Measurements from ENCODE around the gene GPBAR1. TPM values are rescaled to one million over a fixed set of nuclear protein-coding genes. Genes with fewer than 3 reads are reported as not detected.

GPBAR1 gene
- total and polyA plus RNA-seq, 2 experiments from 2014 or later, result 0.44 TPM; not detected in 1

DNA sequence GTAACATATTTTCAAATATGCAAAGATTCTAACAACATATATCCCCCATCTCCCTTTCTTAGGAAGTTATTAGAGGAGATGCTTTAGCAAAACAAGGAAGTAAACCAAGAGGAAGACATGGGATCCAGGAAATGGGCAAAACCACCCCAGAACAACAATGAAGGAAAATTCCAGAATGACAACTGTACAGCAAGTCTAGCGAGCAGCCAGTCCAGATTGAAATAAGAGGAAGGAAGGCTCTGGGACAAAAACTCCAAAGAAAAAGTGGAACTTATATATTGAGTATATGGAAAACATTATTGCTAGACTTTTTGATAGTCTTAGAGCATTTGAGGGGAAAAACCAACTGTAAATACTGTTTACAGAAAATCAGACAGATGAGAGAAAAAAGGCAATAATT, 46.7 kb upstream of the GPBAR1 start:
- Histone ChIP-seq H3K79me2 (replicated peaks; ENCODE audit: insufficient read depth) (peaks cover 19% of the 10 kb centered on the region), H3K27me3 (ENCODE audit: insufficient read depth) (no peaks in the 10 kb centered on the region), H3K36me3 (ENCODE audit: insufficient read depth) (no peaks in the 10 kb centered on the region), H3K9me2 (ENCODE audit: insufficient read depth) (peaks cover 6% of the 10 kb centered on the region; the same call in 1 of the 2 replicates), H4K20me1 (replicated peaks; ENCODE audit: insufficient read depth) (peaks cover 7% of the 10 kb centered on the region; the same call in 1 of the 2 replicates), H2AFZ (no peak overlapping the region), H3K4me2 (no peak overlapping the region), H3K4me1 (ENCODE audit: insufficient read depth) (peaks cover 20% of the 10 kb centered on the region), H3K27ac (ENCODE audit: low read depth) (no peak overlapping the region), H3F3A (replicated peaks; ENCODE audit: low read depth) (0 out of 2 replicates have a peak, but pooled peaks cover 3% of the 10 kb centered on the region), H3K4me3 (no peak overlapping the region)
- peaks cover 21% of the 10 kb centered on the region for H3K4me1 Mint-ChIP-seq
- H3K36me3 Mint-ChIP-seq (ENCODE audit: low read depth), result peaks cover 7% of the 10 kb centered on the region; the same call in 1 of the 3 replicates
- no peak overlapping the region for H3K4me3 Mint-ChIP-seq
- H3K27me3 Mint-ChIP-seq (ENCODE audit: insufficient read depth, low read depth, poor library complexity), result peaks cover 18% of the 10 kb centered on the region
- H3K9me3 Mint-ChIP-seq, result peaks cover 3% of the 10 kb centered on the region; the same call in 2 of the 3 replicates
- DNase-seq (ENCODE audit: low spot score) (no peak), ATAC-seq (no peak)
- no peak for TF ChIP-seq NANOG (IDR thresholded peaks at IDR 0.05; ENCODE audit: borderline replicate concordance)
- TF ChIP-seq, protein P1, sequence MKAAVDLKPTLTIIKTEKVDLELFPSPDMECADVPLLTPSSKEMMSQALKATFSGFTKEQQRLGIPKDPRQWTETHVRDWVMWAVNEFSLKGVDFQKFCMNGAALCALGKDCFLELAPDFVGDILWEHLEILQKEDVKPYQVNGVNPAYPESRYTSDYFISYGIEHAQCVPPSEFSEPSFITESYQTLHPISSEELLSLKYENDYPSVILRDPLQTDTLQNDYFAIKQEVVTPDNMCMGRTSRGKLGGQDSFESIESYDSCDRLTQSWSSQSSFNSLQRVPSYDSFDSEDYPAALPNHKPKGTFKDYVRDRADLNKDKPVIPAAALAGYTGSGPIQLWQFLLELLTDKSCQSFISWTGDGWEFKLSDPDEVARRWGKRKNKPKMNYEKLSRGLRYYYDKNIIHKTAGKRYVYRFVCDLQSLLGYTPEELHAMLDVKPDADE (IDR thresholded peaks at IDR 0.05), result no peak
- TF ChIP-seq, protein P2, sequence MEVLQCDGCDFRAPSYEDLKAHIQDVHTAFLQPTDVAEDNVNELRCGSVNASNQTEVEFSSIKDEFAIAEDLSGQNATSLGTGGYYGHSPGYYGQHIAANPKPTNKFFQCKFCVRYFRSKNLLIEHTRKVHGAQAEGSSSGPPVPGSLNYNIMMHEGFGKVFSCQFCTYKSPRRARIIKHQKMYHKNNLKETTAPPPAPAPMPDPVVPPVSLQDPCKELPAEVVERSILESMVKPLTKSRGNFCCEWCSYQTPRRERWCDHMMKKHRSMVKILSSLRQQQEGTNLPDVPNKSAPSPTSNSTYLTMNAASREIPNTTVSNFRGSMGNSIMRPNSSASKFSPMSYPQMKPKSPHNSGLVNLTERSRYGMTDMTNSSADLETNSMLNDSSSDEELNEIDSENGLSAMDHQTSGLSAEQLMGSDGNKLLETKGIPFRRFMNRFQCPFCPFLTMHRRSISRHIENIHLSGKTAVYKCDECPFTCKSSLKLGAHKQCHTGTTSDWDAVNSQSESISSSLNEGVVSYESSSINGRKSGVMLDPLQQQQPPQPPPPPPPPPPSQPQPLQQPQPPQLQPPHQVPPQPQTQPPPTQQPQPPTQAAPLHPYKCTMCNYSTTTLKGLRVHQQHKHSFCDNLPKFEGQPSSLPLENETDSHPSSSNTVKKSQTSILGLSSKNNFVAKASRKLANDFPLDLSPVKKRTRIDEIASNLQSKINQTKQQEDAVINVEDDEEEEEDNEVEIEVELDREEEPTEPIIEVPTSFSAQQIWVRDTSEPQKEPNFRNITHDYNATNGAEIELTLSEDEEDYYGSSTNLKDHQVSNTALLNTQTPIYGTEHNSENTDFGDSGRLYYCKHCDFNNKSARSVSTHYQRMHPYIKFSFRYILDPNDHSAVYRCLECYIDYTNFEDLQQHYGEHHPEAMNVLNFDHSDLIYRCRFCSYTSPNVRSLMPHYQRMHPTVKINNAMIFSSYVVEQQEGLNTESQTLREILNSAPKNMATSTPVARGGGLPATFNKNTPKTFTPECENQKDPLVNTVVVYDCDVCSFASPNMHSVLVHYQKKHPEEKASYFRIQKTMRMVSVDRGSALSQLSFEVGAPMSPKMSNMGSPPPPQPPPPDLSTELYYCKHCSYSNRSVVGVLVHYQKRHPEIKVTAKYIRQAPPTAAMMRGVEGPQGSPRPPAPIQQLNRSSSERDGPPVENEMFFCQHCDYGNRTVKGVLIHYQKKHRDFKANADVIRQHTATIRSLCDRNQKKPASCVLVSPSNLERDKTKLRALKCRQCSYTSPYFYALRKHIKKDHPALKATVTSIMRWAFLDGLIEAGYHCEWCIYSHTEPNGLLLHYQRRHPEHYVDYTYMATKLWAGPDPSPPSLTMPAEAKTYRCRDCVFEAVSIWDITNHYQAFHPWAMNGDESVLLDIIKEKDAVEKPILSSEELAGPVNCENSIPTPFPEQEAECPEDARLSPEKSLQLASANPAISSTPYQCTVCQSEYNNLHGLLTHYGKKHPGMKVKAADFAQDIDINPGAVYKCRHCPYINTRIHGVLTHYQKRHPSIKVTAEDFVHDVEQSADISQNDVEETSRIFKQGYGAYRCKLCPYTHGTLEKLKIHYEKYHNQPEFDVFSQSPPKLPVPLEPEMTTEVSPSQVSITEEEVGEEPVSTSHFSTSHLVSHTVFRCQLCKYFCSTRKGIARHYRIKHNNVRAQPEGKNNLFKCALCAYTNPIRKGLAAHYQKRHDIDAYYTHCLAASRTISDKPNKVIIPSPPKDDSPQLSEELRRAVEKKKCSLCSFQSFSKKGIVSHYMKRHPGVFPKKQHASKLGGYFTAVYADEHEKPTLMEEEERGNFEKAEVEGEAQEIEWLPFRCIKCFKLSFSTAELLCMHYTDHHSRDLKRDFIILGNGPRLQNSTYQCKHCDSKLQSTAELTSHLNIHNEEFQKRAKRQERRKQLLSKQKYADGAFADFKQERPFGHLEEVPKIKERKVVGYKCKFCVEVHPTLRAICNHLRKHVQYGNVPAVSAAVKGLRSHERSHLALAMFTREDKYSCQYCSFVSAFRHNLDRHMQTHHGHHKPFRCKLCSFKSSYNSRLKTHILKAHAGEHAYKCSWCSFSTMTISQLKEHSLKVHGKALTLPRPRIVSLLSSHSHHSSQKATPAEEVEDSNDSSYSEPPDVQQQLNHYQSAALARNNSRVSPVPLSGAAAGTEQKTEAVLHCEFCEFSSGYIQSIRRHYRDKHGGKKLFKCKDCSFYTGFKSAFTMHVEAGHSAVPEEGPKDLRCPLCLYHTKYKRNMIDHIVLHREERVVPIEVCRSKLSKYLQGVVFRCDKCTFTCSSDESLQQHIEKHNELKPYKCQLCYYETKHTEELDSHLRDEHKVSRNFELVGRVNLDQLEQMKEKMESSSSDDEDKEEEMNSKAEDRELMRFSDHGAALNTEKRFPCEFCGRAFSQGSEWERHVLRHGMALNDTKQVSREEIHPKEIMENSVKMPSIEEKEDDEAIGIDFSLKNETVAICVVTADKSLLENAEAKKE (CRISPR knock-in tag; IDR thresholded peaks at IDR 0.05), result no peak
- TF ChIP-seq ZNF331 (CRISPR knock-in tag; IDR thresholded peaks at IDR 0.05; ENCODE audit: low read depth), result no peak
- TF ChIP-seq JUNB (IDR thresholded peaks at IDR 0.05; ENCODE audit: unreplicated experiment), result no peak
- TF ChIP-seq EZH2 (IDR thresholded peaks at IDR 0.05; ENCODE audit: low read depth, unreplicated experiment), result no peak
- TF ChIP-seq ZNF114 (CRISPR knock-in tag; IDR thresholded peaks at IDR 0.05), result no peak
- TF ChIP-seq CTCF (conservative IDR thresholded peaks at IDR 0.05; ENCODE audit: low read depth in 2 of 2), result no peak
- TF ChIP-seq STAT1 (IDR thresholded peaks at IDR 0.05; ENCODE audit: unreplicated experiment), result no peak
- TF ChIP-seq CREB1 (CRISPR knock-in tag; IDR thresholded peaks at IDR 0.05; ENCODE audit: low read depth), result no peak
- no peak for TF ChIP-seq EZH2phosphoT487 (IDR thresholded peaks at IDR 0.05; ENCODE audit: unreplicated experiment)
- TF ChIP-seq POLR2AphosphoS5 (IDR thresholded peaks at IDR 0.05; ENCODE audit: low read depth), result no peak
- TF ChIP-seq, protein P3, sequence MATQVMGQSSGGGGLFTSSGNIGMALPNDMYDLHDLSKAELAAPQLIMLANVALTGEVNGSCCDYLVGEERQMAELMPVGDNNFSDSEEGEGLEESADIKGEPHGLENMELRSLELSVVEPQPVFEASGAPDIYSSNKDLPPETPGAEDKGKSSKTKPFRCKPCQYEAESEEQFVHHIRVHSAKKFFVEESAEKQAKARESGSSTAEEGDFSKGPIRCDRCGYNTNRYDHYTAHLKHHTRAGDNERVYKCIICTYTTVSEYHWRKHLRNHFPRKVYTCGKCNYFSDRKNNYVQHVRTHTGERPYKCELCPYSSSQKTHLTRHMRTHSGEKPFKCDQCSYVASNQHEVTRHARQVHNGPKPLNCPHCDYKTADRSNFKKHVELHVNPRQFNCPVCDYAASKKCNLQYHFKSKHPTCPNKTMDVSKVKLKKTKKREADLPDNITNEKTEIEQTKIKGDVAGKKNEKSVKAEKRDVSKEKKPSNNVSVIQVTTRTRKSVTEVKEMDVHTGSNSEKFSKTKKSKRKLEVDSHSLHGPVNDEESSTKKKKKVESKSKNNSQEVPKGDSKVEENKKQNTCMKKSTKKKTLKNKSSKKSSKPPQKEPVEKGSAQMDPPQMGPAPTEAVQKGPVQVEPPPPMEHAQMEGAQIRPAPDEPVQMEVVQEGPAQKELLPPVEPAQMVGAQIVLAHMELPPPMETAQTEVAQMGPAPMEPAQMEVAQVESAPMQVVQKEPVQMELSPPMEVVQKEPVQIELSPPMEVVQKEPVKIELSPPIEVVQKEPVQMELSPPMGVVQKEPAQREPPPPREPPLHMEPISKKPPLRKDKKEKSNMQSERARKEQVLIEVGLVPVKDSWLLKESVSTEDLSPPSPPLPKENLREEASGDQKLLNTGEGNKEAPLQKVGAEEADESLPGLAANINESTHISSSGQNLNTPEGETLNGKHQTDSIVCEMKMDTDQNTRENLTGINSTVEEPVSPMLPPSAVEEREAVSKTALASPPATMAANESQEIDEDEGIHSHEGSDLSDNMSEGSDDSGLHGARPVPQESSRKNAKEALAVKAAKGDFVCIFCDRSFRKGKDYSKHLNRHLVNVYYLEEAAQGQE (IDR thresholded peaks at IDR 0.05; ENCODE audit: unreplicated experiment), result no peak
- H3K27ac Mint-ChIP-seq, result no peak overlapping the region
